NCI-H128 (cell line): ENCODE measurements around the gene LOXL1.
"Not testable (repeated sequence)": the region's sequence is repeated elsewhere in the genome, so short reads cannot be mapped to it uniquely, and the experiment has no call there.

ENCODE experiments used
- DNase-seq: peaks from one replicate; lab custom pipeline; 2025; ENCODE audit not compliant: unreplicated experiment; lab: John Stamatoyannopoulos, UW

Gene LOXL1

DNA sequence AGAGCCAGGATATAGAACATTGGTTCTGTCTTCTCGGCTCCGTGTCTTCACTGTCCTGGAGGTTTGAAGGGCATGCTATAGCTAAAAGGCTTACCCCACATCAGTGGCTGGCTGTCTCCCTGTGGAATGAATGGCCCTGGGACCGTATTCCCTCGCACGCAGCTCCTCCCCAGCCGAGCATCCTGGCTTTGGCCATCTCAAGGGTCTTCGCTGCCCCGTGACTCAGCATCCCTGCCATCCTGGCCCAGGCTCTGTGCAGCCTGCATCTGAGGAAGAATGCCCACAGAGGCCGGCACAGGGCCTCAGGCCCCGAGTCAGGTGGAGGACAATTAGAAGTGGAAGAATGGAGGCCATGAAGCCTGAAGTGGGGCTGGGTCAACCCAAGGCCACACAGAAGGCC is 11.0 kb downstream of the LOXL1 start:
- no peak for DNase-seq

DNA sequence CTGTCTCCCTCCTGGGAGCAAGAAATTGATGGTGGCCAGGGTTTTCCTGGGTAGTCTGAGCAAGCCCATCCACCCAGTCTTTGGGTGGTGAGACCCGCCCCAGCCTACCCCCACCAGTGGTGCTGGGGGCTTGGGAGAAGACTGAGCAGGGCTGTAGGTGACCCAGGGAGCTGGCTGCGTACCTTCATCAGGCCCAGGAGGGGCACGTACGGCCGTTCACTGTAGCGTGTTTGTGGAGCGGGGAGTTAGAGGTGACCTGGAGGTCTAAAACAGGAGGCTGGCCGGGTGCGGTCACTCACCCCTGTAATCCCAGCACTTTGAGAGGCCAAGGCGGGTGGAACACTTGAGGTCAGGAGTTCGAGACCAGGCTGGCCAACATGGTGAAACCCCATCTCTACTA is 11.5 kb downstream of the LOXL1 start:
- DNase-seq: no peak

DNA sequence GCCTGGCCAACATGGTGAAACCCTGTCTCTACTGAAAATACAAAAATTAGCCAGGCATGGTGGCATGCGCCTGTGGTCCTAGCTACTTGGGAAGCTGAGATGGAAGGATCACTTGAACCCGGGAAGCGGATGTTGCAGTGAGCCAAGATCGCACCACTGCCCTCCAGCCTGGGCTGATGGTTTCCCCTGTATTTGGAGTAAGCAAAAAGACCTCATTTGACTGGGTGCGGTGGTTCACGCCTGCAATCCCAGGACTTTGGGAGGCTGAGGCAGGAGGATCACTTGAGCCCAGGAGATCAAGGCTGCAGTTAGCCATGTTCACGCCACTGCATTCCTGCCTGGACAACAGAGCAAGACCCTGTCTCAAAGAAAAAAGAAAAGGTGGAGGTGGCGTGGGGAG is 12.3 kb downstream of the LOXL1 start:
- not testable (repeated sequence) for DNase-seq

DNA sequence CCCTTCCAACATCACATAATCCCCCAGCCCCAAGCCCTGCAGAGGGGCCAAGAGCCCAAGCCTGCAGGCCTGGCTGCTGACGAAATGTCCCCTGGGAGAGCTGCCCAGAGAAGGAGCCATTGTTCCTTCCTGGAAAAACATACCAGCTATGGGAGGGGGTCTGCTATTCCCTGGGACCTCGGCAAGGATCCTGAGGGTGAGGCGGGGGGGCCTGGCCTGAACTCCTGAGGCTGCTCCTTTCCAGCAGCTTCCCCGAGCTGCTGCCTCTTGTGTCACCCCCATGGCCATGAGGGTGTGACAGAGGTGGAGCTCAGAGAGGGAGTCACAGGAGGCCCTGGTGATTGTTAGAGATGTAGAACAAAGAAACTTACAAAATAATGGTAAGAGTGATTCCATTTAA is 12.9 kb downstream of the LOXL1 start:
- DNase-seq: no peak

DNA sequence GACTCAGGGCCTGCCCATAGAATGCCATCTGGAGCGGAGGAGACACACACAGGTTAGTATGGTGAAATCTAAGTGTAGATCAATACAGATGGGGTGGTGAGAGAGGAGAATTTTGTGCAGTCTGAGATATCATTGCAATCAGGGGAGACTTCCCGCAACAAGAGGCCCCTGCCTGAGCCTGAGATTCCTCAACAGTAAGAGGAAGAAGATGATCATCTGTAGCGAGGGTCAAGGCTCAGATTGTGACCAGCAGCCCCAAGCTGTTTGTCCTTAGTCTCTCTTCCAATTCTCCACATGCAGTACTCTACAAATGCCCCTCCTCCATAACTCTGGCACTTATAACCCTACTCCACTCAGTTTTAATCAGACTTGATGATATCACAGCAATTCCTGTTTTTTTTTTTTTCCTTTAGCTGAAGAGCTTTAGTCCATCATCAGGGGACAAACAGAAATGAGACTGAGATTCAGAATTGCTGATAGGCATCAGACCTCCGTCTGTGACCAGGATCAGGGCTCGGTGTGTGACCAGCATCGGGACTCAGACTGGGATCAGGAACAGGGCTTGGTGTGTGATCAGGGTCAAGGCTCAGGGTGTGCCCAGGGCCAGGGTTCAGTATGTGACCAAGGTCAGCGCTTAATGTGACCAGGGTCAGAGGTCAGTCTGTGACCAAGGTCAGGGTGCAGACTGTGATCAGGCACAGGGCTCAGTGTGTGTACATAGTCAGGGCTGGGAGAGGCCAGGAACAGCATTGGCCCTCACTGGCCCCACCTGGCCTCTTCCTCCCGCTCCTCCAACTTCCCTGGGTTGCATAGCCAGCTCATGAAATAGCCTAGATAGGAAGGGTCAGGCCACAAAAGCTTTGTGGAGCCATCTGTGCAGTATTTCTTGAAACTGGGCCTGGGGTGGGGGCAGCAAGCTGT is 14.1 kb downstream of the LOXL1 start:
- DNase-seq: no peak

DNA sequence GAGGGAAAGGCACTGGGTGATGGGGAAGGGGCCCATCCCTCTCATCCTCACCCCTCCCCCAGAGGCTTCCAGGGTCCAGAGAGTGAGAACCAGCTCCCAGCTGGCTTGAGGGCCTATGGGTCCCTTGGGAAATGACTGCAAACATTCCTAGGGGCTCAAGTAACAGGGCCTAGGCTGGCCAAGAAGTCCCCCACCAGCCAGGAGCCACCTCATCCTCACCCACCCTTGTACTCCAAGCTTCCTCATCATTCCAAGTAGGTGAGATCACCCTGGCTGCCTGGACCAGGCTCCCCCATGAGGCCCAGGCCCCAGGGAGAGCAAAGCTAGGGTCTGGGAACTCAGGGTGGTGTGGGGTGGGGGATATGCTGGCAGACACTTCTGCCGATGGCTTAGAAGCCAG is 14.8 kb downstream of the LOXL1 start:
- DNase-seq: no peak

DNA sequence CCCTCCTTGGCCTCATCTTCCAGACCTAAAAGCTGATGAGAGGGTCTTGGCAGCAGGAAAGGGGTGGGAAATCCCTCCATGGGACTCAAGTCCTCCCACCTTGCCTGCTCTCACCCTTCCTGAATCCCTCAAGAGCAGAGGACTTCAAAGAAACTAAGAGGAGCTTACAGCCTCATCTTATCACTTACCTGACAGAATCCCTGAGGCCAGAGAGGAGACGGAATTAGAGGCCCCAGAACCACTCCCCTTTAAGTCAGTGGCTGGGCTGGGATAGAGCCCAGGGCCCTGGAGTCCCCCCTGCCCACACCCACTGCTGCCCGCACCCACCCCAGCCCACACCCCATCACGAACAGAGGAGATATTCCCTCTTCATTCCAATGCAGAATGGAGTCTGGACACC is 15.2 kb downstream of the LOXL1 start:
- DNase-seq: no peak

DNA sequence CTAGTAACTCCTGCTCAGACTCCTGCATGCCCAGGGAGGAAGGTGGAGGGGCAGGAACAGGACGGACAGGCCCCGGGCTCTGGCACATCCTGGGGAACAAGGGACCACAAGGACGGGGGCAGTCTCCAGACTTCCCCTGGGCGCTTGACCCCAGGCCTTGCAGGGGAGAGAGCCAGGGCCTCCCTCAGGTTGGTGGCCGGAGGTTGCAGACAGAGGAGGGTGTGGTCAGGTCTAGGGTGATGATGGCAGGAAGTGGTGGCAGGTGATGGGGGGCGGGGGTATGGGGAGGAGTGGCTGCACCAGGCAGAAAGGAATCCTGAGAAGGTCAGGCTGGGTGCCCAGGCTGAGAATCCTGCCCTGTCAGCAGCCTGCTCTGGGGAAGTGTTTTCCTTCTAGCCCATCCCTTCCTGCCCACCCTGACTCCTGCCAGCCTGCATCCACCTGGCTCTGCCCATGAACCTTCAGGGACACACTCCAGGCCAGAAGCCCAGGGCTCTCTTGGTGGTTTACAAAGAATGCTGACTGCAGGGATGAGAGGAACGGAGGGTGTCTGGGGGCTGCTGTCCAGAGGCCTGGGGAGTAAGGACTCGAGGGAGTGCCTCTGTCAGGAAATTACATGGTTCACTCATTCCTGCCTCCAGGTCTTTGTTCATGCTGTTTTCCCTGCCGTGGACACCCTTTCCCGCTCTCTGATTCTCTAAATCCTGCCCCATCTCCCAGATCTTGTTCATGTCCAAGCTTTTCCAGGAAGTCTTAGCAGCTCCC is 15.8 kb downstream of the LOXL1 start:
- DNase-seq: no peak

DNA sequence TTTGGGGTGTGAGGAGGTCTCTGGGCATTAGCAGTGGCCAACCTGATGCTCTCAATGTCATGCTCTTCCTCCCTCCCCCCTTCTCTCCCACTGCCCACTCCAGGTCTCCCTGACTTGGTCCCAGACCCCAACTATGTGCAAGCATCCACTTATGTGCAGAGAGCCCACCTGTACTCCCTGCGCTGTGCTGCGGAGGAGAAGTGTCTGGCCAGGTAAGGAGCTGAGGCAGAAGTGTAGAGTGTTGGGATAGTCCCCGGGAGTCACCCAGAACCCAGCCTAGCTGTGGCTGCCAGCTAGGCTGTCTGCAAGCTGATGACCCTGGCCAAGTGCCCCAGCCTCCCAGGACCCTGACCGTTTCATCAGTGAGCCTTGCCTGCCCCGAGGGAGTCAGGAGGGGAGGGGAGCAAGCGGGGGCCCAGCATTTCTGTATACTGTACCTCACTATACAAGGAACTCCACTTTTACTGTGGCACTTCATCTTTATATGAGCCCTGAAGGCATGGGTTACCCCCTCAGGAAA is 16.5 kb downstream of the LOXL1 start:
- DNase-seq: no peak

DNA sequence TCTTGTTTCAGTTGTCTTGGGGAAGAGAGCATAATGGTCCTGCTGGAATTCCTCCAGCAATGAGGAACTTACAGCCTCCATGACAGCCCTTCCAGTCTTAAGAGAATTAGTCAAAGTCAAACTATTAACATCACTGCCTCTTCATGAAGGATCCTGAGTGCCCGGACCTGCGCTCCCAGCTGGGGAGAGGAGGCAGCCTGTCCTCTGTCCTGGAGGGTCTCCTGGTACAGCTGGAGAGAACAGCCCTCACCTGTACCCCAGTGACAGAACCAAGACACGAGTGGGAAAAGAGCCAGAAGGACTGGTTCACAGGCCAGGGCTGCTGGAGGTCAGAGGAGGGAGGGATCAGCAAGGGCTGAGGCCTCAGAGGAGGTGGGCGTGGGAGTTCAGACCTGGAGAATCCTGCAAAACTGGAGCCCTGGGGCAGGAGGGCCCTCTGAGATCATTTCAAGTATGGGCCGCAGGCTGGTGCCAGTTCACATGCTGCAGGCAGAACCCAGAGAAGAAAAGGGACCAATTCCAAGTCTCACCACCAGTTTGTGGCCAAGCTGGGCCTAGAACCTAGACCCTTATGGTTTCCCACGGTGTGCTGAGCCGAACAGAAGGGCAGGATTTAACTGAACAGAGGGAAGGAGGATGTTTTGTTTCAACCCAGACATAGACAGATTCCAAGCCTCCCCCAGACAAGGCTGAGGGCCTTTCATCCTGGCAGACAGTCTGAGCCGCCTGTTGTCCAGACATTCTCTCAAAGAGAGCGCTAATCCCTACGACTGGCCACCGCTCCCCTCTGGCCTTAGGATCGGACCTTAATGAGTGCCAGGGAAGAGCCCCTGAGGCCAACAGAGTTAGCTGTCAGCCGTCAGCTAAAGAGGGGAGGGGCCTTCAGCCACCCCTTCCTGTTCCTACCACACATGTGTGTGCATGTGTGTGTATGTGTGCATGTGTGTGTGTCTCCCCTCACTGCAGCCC is 18.2 kb downstream of the LOXL1 start:
- no peak for DNase-seq

DNA sequence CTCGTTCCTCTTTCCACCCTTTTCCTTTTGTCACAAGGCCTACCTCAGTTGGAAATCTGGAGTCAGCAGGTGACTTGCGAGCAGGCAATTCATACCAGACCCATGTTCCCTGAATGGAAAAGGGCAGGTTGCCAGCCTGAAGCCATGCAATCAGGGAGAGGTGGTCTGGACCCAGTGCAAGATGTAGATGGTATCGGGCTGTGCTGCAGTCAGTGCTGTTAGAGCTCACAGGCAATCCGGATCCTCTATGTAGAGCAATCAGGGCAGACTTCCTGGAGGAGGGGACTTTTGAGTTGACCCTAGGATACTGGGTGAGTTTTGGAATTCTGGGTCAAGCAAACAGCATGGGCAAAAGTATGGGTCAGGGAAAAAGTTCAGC is 18.9 kb downstream of the LOXL1 start:
- DNase-seq: no peak

DNA sequence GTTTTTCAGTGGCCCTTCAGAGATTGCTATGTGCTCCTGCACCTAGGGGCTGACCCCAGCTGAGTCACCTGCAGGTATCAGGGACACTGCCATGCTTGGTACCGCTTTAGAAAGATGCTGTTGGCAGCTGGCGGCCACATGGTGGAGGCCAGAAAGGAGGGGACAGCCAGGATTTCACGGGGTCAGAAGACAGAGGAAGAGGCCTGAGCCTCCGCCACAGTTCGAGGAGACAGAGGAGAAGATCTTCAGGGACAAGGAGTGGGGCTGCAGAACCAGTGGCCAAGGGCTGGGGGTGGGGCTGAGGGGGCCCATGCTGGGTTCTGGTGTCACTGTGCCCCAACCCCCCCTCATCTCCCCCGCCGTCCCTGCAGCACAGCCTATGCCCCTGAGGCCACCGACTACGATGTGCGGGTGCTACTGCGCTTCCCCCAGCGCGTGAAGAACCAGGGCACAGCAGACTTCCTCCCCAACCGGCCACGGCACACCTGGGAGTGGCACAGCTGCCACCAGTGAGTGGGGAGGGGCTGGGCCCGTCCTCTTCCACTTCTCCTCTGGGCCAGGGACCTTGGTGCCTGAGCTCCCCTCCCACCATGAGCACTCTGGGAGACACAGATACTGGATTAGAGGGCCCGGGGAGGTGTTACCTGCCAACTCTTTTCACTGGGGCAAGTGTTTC is 19.9 kb downstream of the LOXL1 start:
- DNase-seq: no peak

DNA sequence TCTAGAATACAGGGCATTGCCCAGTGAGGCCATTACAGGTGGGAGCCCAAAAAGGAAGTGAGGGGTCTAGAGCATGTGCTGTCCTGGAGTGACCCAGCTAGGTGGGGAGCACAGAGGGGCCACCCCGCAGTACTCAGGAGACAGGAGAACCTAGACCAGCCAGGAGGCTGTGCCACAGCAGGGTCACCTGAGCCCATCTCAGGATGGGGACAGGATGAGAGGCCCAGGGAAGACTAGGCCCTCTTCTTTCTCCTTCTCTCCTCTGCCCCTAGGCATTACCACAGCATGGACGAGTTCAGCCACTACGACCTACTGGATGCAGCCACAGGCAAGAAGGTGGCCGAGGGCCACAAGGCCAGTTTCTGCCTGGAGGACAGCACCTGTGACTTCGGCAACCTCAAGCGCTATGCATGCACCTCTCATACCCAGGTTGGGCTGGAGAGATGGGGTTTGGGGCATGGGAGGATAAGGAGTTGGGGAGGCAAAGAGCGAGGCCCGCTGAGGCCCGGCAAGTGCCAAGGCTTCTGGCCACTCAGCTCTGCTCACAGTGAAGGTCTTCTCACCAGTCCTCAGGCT is 20.6 kb downstream of the LOXL1 start:
- DNase-seq: no peak

DNA sequence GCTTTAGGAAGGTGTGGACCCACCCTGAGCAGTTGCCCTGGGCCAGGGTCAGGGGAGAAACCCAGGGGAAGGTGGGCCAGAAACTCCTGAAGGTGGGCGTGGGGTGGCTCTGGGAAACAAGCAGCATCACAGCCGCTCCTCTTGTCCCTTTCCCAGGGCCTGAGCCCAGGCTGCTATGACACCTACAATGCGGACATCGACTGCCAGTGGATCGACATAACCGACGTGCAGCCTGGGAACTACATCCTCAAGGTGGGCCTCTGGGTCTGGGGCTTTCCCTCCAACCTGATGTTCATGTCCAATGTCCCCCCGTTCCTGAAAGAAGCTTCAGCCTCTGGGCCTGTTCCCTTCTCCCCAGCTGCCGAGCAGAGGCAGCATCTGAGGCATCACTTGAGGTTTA is 21.4 kb downstream of the LOXL1 start:
- DNase-seq: no peak

DNA sequence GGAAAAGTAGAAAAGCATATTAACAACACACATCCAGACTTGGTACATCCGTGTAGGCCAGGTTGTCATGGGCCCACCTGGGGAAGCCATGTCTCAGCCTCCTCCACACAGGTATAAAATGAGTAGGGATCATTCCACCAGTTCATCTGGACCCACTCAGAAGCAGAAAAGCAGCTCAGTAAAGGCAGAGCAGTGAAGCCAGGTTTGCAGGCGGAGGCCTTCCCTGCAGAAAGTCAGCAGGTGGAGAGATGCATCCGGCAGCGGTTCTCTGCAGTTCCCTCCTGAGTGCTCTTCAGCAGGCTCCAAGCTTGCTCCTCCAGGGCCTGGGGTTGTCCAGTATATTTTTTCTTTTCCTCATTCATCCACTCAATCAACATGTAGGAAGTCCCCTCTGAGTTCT is 22.1 kb downstream of the LOXL1 start:
- no peak for DNase-seq

DNA sequence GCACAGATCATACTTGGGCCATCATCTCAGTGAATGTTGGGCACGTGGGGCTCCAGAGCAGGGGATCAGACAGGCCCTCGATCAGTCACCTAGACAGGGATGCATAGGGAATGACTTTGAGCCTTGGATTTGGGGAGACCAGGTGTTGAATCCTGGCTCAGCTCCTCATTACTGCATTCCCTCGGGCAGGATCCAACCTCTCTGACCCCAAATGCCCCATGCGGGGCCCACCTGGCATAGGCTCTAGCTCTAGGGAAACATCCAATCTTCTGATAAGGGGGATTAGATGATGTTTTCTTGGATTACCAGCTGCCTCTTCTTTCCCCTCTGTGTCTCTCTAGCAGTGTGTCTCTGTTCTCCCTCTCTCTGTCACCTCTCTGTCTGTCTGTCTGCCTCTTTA is 22.7 kb downstream of the LOXL1 start:
- DNase-seq: no peak

DNA sequence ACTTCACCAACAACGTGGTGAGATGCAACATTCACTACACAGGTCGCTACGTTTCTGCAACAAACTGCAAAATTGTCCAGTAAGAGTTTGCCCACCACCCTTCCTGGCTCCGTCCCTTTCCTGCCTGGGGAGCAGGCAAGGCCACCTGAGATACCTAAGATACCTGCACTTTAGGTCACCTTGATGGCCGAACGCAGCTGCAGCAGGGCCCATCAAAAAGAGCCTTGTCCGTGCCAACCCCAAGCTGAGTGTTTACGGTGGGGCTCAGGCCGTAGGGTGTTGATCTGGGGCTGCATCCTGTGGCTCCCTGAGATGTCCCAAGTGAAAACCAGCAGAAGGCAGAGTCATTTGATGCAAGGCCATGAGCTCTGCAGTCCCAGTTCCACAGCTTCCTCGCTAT is 23.2 kb downstream of the LOXL1 start:
- DNase-seq: no peak

DNA sequence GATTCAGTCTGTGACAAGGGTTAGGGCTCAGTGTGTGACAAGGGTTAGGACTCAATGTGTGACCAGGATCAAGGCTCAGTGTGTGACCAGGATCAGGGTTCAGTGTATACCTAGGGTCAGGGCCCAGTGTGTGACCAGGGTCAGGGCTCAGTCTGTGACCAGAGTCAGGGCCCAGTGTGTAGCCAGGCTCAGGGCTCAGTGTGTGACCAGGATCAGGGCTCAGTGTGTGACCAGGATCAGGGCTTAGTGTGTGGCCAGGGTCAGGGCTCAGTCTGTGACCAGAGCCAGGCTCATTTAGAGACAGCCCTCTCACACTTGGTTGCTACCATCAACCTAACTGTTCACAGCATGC is 24.2 kb downstream of the LOXL1 start:
- no peak for DNase-seq

DNA sequence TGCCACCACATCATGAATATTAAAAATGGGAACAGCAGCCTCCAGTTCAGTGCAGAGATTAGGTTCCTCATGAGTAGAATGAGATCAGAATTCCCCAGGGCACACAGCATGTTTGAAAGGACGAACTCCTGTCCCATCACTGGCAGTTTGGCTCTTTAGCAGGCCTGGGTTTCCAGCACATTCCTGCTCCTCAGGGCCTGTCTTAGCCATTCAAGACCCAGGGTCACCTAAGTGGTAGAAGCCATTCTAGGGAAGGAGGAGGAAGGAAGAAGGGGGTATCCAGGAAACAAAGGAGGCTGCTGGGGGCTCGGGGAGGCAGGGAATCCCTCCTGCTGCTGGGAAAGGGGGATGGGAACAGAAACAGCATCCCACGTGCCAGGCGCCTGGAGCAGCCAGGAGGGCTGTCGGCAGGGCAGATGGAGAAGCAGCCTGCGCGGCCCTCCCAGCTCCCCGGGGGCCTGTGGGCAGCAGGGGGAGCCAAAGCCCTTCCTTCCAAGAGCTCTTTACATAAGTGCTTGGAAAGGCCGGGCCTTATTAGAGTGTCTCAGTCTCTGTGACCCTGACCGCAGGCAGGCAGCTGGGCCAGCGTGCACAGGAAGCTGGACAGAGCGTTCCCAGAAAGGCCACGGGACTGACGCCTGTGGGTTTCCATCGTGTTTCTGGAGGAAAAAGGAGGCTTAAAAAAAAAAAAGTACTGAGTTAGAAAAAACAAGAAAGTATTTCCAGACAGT is 24.7 kb downstream of the LOXL1 start:
- DNase-seq: peak; percentile 58

DNA sequence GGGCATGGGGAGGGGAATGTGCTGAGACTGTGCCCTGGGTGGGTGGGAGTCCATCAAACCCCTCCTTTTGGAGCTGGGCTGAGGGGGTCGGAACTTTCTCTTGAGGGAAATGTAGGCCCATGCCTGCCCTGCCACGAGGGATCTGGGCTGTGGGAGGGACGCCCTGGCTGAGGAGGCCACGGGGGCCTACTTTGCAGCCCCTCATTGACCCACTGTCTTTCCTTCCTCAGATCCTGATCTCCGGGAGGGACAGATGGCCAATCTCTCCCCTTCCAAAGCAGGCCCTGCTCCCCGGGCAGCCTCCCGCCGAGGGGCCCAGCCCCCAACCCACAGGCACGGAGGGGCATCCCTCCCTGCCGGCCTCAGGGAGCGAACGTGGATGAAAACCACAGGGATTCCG is 25.3 kb downstream of the LOXL1 start:
- DNase-seq: no peak
